Colonic mucosa (tissue), 4 donors: Measurements from ENCODE around the gene CHI3L1. TPM values are rescaled to one million over a fixed set of nuclear protein-coding genes. Genes with fewer than 3 reads are reported as not detected.

Experiments used
- DNase-seq: peaks from one replicate; pipeline ENCODE4 v3.0.0-alpha.2; 2020
- H3K27ac ChIP-seq: fragments of 200-600 bp; one replicate; pipeline ENCODE4 v1.8.0; 2021
- H3K27me3 ChIP-seq: fragments of 200-600 bp; one replicate; pipeline ENCODE4 v1.8.0; 2021
- H3K36me3 ChIP-seq: fragments of 200-600 bp; one replicate; pipeline ENCODE4 v1.8.0; 2021
- H3K4me1 ChIP-seq: fragments of 200-600 bp; one replicate; pipeline ENCODE4 v1.8.0; 2021; ENCODE audit warnings: mild to moderate bottlenecking
- H3K4me3 ChIP-seq: fragments of 200-600 bp; one replicate; pipeline ENCODE4 v1.8.0; 2021
- H3K9ac ChIP-seq, 2 donors: one replicate each; pipeline ENCODE4 v1.7.0; 2013; ENCODE audit warnings: control low read depth in 2 of 2, low read depth in 2 of 2, low read length in 2 of 2
- H3K9me3 ChIP-seq: fragments of 200-600 bp; one replicate; pipeline ENCODE4 v1.8.0; 2021
- intact Hi-C: fragments of 100-400 bp; cut with DNase I; formaldehyde crosslinking; loops from one replicate; pipeline ENCODE4 v1.14.1; 2022
- total RNA-seq, 2 donors: library from RNA; stranded (reverse); fragmentation: NEBNext Ultra II Directional in 1 of 2; extraction: Animal tissue kit (Norgen Biotek cat#: 25700) in 1 of 2; gene quantifications; one replicate each; pipeline ENCODE4 v1.2.1, GENCODE V29; 2021
- TF ChIP-seq, protein P1 (sequence below): fragments of 200-600 bp; IDR thresholded peaks from one replicate; pipeline ENCODE4 v1.8.0; 2022; ENCODE audit warnings: antibody characterized with exemption, mild to moderate bottlenecking
- donor health status: healthy.
- donor health status: DM: no; HTN: no; CAD: no.
- donor health status: DM: no; HTN: no; CAD: no.

CHI3L1 gene
- total RNA-seq, 2 donors from 2014 or later: 0.61 to 1.3 TPM

- intact Hi-C loops: no loop called here
- Histone ChIP-seq H3K27me3 (no peaks in the 10 kb centered on the region), H3K27ac (no peak overlapping the region), H3K9ac (no peak overlapping the region), H3K4me3 (no peak overlapping the region), H3K9me3 (no peaks in the 10 kb centered on the region), H3K36me3 (no peaks in the 10 kb centered on the region), H3K4me1 (no peaks in the 10 kb centered on the region)
- TF ChIP-seq, protein P1, sequence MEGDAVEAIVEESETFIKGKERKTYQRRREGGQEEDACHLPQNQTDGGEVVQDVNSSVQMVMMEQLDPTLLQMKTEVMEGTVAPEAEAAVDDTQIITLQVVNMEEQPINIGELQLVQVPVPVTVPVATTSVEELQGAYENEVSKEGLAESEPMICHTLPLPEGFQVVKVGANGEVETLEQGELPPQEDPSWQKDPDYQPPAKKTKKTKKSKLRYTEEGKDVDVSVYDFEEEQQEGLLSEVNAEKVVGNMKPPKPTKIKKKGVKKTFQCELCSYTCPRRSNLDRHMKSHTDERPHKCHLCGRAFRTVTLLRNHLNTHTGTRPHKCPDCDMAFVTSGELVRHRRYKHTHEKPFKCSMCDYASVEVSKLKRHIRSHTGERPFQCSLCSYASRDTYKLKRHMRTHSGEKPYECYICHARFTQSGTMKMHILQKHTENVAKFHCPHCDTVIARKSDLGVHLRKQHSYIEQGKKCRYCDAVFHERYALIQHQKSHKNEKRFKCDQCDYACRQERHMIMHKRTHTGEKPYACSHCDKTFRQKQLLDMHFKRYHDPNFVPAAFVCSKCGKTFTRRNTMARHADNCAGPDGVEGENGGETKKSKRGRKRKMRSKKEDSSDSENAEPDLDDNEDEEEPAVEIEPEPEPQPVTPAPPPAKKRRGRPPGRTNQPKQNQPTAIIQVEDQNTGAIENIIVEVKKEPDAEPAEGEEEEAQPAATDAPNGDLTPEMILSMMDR: no peak
- DNase-seq: no peak
Observed at GRCh38 chr1:203158960-203159665, 27.4 kb downstream of the CHI3L1 start.

- intact Hi-C loops: no loop called here
- Histone ChIP-seq H3K27ac (no peak overlapping the region), H3K9ac (no peak overlapping the region), H3K27me3 (no peaks in the 10 kb centered on the region), H3K4me1 (no peaks in the 10 kb centered on the region), H3K36me3 (no peaks in the 10 kb centered on the region), H3K4me3 (no peak overlapping the region), H3K9me3 (no peaks in the 10 kb centered on the region)
- TF ChIP-seq, protein P1: no peak
- no peak for DNase-seq
Observed at GRCh38 chr1:203158423-203158822, 28.1 kb downstream of the CHI3L1 start.

DNA sequence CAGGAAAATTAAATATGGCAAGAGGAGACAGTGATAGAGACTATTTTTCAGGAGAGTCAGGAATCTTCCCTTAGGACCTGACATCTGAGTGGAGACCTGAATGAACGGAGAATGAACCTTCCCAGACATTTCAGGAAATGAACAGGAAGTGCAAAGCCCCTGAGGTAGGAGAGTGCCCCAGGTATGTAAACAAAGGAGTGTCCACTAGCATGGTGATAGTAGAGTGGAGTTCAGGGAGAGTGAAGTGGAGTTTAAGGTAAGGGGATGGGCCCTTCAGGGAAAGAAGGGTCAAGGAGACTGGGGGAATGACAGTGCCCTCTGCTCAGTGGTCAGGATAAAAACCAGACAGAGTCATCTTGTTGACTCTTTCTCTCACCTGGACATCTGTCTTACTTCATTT, 30.2 kb downstream of the CHI3L1 start:
- intact Hi-C loops: no loop called here

GRCh38 chr1:203153989-203154821, 32.3 kb downstream of the CHI3L1 start:
- Histone ChIP-seq H3K27ac (no peak overlapping the region), H3K4me3 (no peak overlapping the region)

More for the DNA sequence above, 30.2 kb downstream of the CHI3L1 start:
- Histone ChIP-seq H3K4me3 (no peak overlapping the region), H3K4me1 (no peaks in the 10 kb centered on the region), H3K36me3 (no peaks in the 10 kb centered on the region), H3K27me3 (no peaks in the 10 kb centered on the region), H3K9ac (no peak overlapping the region), H3K9me3 (no peaks in the 10 kb centered on the region), H3K27ac (no peak overlapping the region)
- TF ChIP-seq, protein P1: no peak
- no peak for DNase-seq

More at GRCh38 chr1:203153989-203154821, 32.3 kb downstream of the CHI3L1 start:
- Histone ChIP-seq H3K27me3 (no peaks in the 10 kb centered on the region), H3K36me3 (no peaks in the 10 kb centered on the region), H3K9me3 (no peaks in the 10 kb centered on the region), H3K9ac (no peak overlapping the region), H3K4me1 (no peaks in the 10 kb centered on the region)
- no peak for DNase-seq
- intact Hi-C loops: no loop called here
- TF ChIP-seq, protein P1: no peak
